HFFc6 (cell line): ENCODE data around the gene SCP2. TPM values are rescaled to one million over a fixed set of nuclear protein-coding genes. Genes with fewer than 3 reads are reported as not detected.

Experiments used
- DNase-seq: peaks from one replicate; pipeline ENCODE4 v3.0.0-alpha.2; 2018
- H3K27ac Mint-ChIP-seq: 2 replicates; pipeline ENCODE4 v1.8.0; 2020; ENCODE audit warnings: mild to moderate bottlenecking, mixed read lengths
- H3K27me3 Mint-ChIP-seq: 2 replicates; pipeline ENCODE4 v1.8.0; 2021; ENCODE audit warnings: mild to moderate bottlenecking, moderate library complexity, mixed read lengths; ENCODE audit not compliant: insufficient read depth
- H3K36me3 Mint-ChIP-seq: 2 replicates; pipeline ENCODE4 v1.8.0; 2021; ENCODE audit warnings: low read depth, mixed read lengths
- H3K4me1 Mint-ChIP-seq: 2 replicates; pipeline ENCODE4 v1.8.0; 2020; ENCODE audit warnings: low read depth, mixed read lengths
- H3K4me3 Mint-ChIP-seq: 2 replicates; pipeline ENCODE4 v1.8.0; 2020; ENCODE audit warnings: mild to moderate bottlenecking, moderate library complexity, mixed read lengths
- H3K9me3 Mint-ChIP-seq: 2 replicates; pipeline ENCODE4 v1.8.0; 2020; ENCODE audit warnings: mild to moderate bottlenecking, mixed read lengths
- CTCF ChIP-seq: fragments of 200-600 bp; sonication (generic); IDR thresholded peaks from 2 replicates; pipeline ENCODE4 v1.5.0; 2021; ENCODE audit warnings: antibody characterized with exemption, mild to moderate bottlenecking
- total RNA-seq, 6 experiments: library from RNA; stranded (reverse); fragmentation: NEBNext Ultra II Directional; extraction: Animal tissue kit (Norgen Biotek cat#: 25700); gene quantifications; 2 replicates in 1 of 6; 3 replicates in 5 of 6; pipeline ENCODE4 v1.2.3, GENCODE V29; 2021

The SCP2 gene
- total RNA-seq, 6 experiments from 2014 or later = 122 to 159 (median 156) TPM

GRCh38 chr1:52920791-52921291 is 6.2 kb upstream of the SCP2 start:
- peaks cover 19% of the 10 kb centered on the region for H3K4me1 Mint-ChIP-seq
- H3K27ac Mint-ChIP-seq = 0 out of 2 replicates have a peak overlapping the region, but pooled peaks have one; percentile 7
- DNase-seq = no peak

GRCh38 chr1:52925571-52926005 is 1.5 kb upstream of the SCP2 start:
- TF ChIP-seq CTCF = no peak
- no peak for DNase-seq
- H3K36me3 Mint-ChIP-seq = peaks cover 10% of the 10 kb centered on the region
- H3K4me3 Mint-ChIP-seq = peak overlapping the region; percentile 28; the same call in 1 of the 2 replicates
- peaks cover 29% of the 10 kb centered on the region for H3K4me1 Mint-ChIP-seq
- no peaks in the 10 kb centered on the region for H3K9me3 Mint-ChIP-seq
- H3K27ac Mint-ChIP-seq = no peak overlapping the region
- peaks cover 1% of the 10 kb centered on the region; the same call in 1 of the 2 replicates for H3K27me3 Mint-ChIP-seq

More at GRCh38 chr1:52920791-52921291, 6.2 kb upstream of the SCP2 start:
- peaks cover 6% of the 10 kb centered on the region; the same call in 1 of the 2 replicates for H3K36me3 Mint-ChIP-seq
- H3K4me3 Mint-ChIP-seq = peak overlapping the region; percentile 86
- no peaks in the 10 kb centered on the region for H3K9me3 Mint-ChIP-seq
- H3K27me3 Mint-ChIP-seq = peaks cover 4% of the 10 kb centered on the region; the same call in 1 of the 2 replicates
- no peak for TF ChIP-seq CTCF

GRCh38 chr1:52926864-52927211 is 238 bp upstream of the SCP2 start:
- TF ChIP-seq CTCF = no peak
- Mint-ChIP-seq H3K27ac (peak overlapping the region; percentile 57), H3K4me3 (peak overlapping the region; percentile 90), H3K27me3 (peaks cover 1% of the 10 kb centered on the region; the same call in 1 of the 2 replicates), H3K36me3 (peaks cover 10% of the 10 kb centered on the region), H3K4me1 (peaks cover 26% of the 10 kb centered on the region), H3K9me3 (no peaks in the 10 kb centered on the region)
- no peak for DNase-seq

GRCh38 chr1:52928015-52928404 is 934 bp downstream of the SCP2 start:
- peak overlapping the region; percentile 90 for H3K4me3 Mint-ChIP-seq
- no peak for DNase-seq

GRCh38 chr1:52929019-52929418 is 1.9 kb downstream of the SCP2 start:
- no peak for TF ChIP-seq CTCF
- Mint-ChIP-seq H3K27ac (no peak overlapping the region), H3K4me3 (no peak overlapping the region), H3K4me1 (peaks cover 26% of the 10 kb centered on the region), H3K36me3 (peaks cover 10% of the 10 kb centered on the region), H3K27me3 (peaks cover 3% of the 10 kb centered on the region; the same call in 1 of the 2 replicates), H3K9me3 (no peaks in the 10 kb centered on the region)
- DNase-seq = no peak

More at GRCh38 chr1:52928015-52928404, 934 bp downstream of the SCP2 start:
- Mint-ChIP-seq H3K36me3 (peaks cover 10% of the 10 kb centered on the region), H3K27me3 (peaks cover 3% of the 10 kb centered on the region; the same call in 1 of the 2 replicates), H3K27ac (peak overlapping the region; percentile 57), H3K9me3 (no peaks in the 10 kb centered on the region), H3K4me1 (peaks cover 26% of the 10 kb centered on the region)
- TF ChIP-seq CTCF = no peak
